Right lobe of liver (tissue), 6 donors: Measurements from ENCODE around the gene USE1. TPM values are rescaled to one million over a fixed set of nuclear protein-coding genes. Genes with fewer than 3 reads are reported as not detected.

Experiments used
- ATAC-seq, 4 donors: fragments of 200-7000 bp; cut with Tn5 transposase; one replicate each; pipeline ENCODE4 v1.9.1; 2020; ENCODE audit warnings: mild to moderate bottlenecking in 4 of 4, moderate library complexity in 4 of 4
- DNase-seq, 3 donors: peaks; one replicate each; pipeline ENCODE4 v3.0.0-alpha.2; 2020
- H3K27ac ChIP-seq, 3 donors: fragments of 200-600 bp; one replicate each; pipeline ENCODE4 v1.8.0; 2022
- H3K27me3 ChIP-seq, 2 donors: fragments of 200-600 bp; one replicate each; pipeline ENCODE4 v1.8.0; 2022
- H3K36me3 ChIP-seq, 4 donors: fragments of 200-600 bp; sonication (generic) in 1 of 4; one replicate each; pipeline versions ENCODE4 v1.5.1 to v1.8.0; 2017 to 2022; ENCODE audit warnings: control low read depth in 1 of 4
- H3K4me1 ChIP-seq, 4 donors: fragments of 200-600 bp; sonication (generic) in 1 of 4; one replicate each; pipeline versions ENCODE4 v1.5.1 to v1.8.0; 2017 to 2022; ENCODE audit warnings: control low read depth in 1 of 4
- H3K4me3 ChIP-seq, 3 donors: fragments of 200-600 bp; one replicate each; pipeline ENCODE4 v1.8.0; 2022
- H3K9me3 ChIP-seq, 4 donors: fragments of 200-600 bp; sonication (generic) in 1 of 4; one replicate each; pipeline versions ENCODE4 v1.5.1 to v1.8.0; 2017 to 2022; ENCODE audit warnings: control low read depth in 1 of 4
- POLR2A ChIP-seq: fragments of 450-650 bp; IDR thresholded peaks from one replicate; pipeline ENCODE4 v1.6.1; 2017; ENCODE audit warnings: antibody characterized with exemption, mild to moderate bottlenecking
- WGBS: methylation state at CpG from one replicate; pipeline ENCODE4 v1.1.6; 2018; ENCODE audit warnings: low coverage, low lambda C conversion rate; ENCODE audit not compliant: insufficient coverage; ENCODE audit errors: missing lambda C conversion rate; 5-methylcytosine and 5-hydroxymethylcytosine counted together
- intact Hi-C, 2 donors: fragments of 100-400 bp; cut with DNase I; formaldehyde crosslinking; loops; one replicate each; pipeline versions ENCODE4 v1.11.2 to v1.14.1; 2022
- total RNA-seq, 6 experiments: library from RNA; depleted of rRNA in 2 of 6; stranded (reverse); fragments of >200 nt in 2 of 6; fragmentation: NEBNext Ultra II Directional in 3 of 6; extraction: Animal tissue kit (Norgen Biotek cat#: 25700) in 3 of 6; gene quantifications; one replicate each; pipeline versions ENCODE4 v1.1.0 to v1.2.4, GENCODE V29; 2016 to 2023
- TF ChIP-seq, protein P1 (sequence below), 4 donors: fragments of 200-600 bp in 3 of 4; fragments of 450-650 bp in 1 of 4; IDR thresholded peaks; one replicate each; pipeline versions ENCODE4 v1.5.1 to v1.8.0; 2016 to 2022; ENCODE audit warnings: antibody characterized with exemption in 4 of 4, mild to moderate bottlenecking in 2 of 4
- donor health status: DM: no; HTN: yes; CAD: no.
- donor health status: DM: no; HTN: no; CAD: no.
- donor health status: DM: no; HTN: no; CAD: no.
- donor health status: DM: no; HTN: yes; CAD: no.
- donor health status: DM: no; HTN: yes; CAD: no.

The USE1 gene
- total RNA-seq, 6 experiments from 2014 or later = 13.5 to 20.3 (median 18.6) TPM

DNA sequence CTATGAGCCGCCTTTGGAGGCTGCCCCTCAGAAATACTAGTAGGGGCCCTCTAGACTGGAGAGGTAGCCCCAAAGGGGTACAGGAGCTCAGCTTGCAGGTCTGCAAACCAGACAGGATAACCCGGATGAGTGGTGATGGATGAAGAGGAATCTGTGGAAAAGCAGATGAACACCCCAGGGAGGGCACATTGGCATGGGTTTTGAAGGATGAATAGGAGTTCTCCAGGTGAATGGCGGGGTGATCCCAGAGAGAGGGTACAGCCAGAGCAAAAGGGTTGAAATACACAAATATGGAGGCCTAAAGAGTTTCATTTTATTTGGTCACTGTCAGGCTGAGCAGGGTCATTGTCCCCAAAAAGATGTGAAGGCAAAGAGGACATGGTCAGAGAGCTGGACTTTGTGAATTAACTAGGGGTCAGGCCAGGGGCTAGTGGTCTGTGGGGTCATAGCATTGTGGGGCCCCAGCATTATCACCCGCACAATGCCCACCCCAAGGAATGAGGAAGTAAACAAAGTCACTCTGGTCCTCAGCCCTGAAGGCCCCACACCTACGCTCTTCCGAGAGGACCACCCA lies 25.8 kb downstream of the USE1 start:
- peak overlapping the region in 1 of 3 donors; percentile 81 for H3K27ac ChIP-seq
- no peak for ATAC-seq
- DNase-seq = no peak
- H3K9me3 ChIP-seq = no peaks in the 10 kb centered on the region
- peak overlapping the region in 2 of 3 donors; percentile 31 to 96 for H3K4me3 ChIP-seq
- peaks cover 0 to 8% (median 2%) of the 10 kb centered on the region in 4 donors for H3K36me3 ChIP-seq
- WGBS = 40% methylated on average over 2 of the region's 6 CpGs
- peaks cover 0 to 62% (median 22%) of the 10 kb centered on the region in 4 donors for H3K4me1 ChIP-seq
- H3K27me3 ChIP-seq = no peaks in the 10 kb centered on the region
- intact Hi-C loops = no loop called here
- TF ChIP-seq, protein P1, sequence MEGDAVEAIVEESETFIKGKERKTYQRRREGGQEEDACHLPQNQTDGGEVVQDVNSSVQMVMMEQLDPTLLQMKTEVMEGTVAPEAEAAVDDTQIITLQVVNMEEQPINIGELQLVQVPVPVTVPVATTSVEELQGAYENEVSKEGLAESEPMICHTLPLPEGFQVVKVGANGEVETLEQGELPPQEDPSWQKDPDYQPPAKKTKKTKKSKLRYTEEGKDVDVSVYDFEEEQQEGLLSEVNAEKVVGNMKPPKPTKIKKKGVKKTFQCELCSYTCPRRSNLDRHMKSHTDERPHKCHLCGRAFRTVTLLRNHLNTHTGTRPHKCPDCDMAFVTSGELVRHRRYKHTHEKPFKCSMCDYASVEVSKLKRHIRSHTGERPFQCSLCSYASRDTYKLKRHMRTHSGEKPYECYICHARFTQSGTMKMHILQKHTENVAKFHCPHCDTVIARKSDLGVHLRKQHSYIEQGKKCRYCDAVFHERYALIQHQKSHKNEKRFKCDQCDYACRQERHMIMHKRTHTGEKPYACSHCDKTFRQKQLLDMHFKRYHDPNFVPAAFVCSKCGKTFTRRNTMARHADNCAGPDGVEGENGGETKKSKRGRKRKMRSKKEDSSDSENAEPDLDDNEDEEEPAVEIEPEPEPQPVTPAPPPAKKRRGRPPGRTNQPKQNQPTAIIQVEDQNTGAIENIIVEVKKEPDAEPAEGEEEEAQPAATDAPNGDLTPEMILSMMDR (IDR thresholded peaks at IDR 0.05) = no peak
- TF ChIP-seq POLR2A = no peak

DNA sequence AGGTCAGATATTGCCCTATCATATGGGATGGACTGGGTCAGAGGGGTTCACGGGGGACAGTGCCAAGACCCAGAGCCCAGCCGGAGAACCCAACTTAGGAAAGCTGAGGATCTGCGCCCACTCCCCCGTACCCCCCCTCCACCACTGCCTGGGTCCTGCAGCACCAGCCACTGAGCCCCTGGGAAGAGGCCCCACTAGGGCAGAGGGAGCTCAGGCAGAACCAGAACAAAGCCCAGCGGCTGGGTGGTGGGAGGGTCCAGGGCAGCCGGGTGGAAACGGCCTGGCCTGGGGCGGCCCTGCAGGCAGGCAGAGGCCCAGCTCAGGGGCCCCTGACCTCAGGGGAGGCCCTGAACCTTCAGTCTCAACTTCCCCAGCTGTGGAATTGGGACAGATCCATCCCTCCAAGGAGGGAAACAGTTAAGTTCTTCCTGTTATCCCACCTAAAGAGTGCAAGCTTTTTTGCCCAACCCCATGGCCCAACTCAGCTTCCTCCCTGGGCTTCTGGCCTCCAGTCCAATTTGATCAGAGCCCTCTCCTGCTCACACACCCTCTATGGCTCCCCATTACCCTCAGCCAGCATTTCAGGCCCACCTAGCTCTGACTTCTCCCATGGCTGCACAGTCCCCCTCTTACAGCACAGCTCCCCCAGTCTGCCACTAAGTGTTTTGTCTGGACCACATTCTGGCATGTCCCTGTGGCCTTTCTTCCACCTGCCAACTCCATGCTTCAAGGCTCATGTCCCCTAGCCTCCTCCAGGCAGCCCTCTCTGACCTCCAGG lies 27.5 kb downstream of the USE1 start:
- Histone ChIP-seq H3K36me3 (peaks cover 0 to 7% (median 2%) of the 10 kb centered on the region in 4 donors), H3K4me1 (peaks cover 0 to 61% (median 27%) of the 10 kb centered on the region in 4 donors), H3K9me3 (no peaks in the 10 kb centered on the region), H3K4me3 (peak overlapping the region; percentile 83 to 97 (median 96)), H3K27me3 (no peaks in the 10 kb centered on the region), H3K27ac (peak overlapping the region in 2 of 3 donors; percentile 37 to 81)
- WGBS = 40% methylated on average over 2 of the region's 8 CpGs
- intact Hi-C loops = no loop called here
- DNase-seq (no peak), ATAC-seq (no peak)
- TF ChIP-seq, protein P1 (IDR thresholded peaks at IDR 0.05) = no peak
- no peak for TF ChIP-seq POLR2A

DNA sequence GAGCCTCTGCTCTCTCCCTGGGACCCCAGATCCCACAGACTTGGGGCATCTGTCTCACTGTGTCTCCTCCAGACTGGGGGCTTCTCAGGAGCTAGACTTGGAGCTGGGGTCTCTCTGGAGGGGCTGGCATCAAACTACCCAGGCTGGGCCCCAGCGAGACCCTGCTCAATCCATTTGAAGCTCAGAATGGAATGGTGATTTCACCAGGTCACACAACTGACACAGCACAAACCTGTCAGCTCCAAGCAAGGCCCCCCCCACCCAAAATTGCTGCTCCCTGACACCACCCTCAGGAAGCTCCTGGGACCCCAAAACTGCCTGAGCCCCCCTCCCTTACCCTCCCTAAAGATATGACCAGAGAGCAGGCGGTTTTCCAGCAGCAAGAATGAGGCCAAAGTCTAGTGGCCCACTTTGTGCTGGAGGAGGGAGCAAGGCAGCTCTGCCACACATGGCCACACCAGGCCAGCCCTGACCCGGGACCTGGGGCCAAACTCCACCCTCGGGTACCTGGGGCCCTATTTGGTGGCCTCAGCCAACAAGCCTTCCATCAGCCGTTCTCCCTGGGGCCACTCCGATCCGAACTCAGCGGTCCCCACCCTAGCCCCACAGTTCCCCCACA lies 28.2 kb downstream of the USE1 start:
- TF ChIP-seq, protein P1 (IDR thresholded peaks at IDR 0.05) = no peak
- no peak for TF ChIP-seq POLR2A
- no CpG with 5 or more reads among the region's 8 CpGs for WGBS
- H3K4me1 ChIP-seq = peaks cover 0 to 61% (median 26%) of the 10 kb centered on the region in 4 donors
- DNase-seq (peak; percentile 84 to 96 (median 94)), ATAC-seq (peak; percentile 56 to 73 (median 60))
- intact Hi-C loops = no loop called here
- peak overlapping the region; percentile 37 to 83 (median 81) for H3K27ac ChIP-seq
- peak overlapping the region; percentile 83 to 97 (median 96) for H3K4me3 ChIP-seq
- peaks cover 0 to 1% (median 0%) of the 10 kb centered on the region in 4 donors for H3K36me3 ChIP-seq
- H3K27me3 ChIP-seq = no peaks in the 10 kb centered on the region
- H3K9me3 ChIP-seq = no peaks in the 10 kb centered on the region

DNA sequence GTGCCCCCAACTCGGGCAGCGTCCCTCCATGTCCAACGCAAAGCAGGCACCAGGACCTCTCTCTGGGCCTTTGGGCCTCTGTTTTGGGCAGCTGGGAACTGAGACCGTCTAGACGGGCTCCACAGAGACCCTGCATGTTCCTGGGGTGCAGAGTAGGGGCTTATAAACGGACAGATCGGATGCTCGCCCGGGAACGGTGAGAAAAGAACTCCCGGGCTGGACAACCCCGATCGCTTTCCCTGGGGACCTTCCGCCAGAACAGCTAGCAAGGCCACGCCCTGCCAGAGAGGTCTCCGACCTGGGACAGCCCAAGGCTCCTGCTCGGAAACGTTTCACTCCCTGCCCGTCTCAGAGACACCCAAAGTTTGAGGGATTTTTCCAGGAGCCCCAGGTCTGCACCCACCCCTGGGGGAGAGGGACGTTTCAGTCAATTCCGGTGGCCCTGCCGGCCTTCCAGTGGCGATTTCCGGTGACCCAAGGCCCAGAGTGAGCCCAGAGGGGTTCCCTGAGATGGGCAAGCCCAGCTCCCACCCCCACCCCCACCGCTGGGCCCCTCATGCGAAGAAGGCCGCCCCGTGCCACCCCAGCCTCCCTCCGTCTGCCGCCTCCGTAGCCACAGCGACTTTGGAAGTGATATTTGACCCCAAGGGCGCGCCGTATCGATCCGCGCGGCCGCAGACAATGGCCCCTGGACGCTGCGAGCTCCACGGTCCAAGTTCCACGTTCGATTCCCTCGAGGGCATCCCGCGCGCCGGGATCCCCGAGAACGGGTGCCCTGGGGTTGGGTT lies 28.9 kb downstream of the USE1 start:
- WGBS = 3% methylated on average over 24 of the region's 52 CpGs
- TF ChIP-seq POLR2A = no peak
- TF ChIP-seq, protein P1 (IDR thresholded peaks at IDR 0.05) = no peak
- H3K9me3 ChIP-seq = no peaks in the 10 kb centered on the region
- no peaks in the 10 kb centered on the region for H3K36me3 ChIP-seq
- DNase-seq = peak; percentile 70 to 87 (median 85)
- intact Hi-C loops = no loop called here
- H3K27me3 ChIP-seq = no peaks in the 10 kb centered on the region
- peaks cover 0 to 57% (median 25%) of the 10 kb centered on the region in 4 donors for H3K4me1 ChIP-seq
- H3K4me3 ChIP-seq = peak overlapping the region; percentile 83 to 97 (median 96)
- ATAC-seq = peak; percentile 28 to 54 (median 38)
- H3K27ac ChIP-seq = peak overlapping the region; percentile 37 to 83 (median 81)
